Ishikawa (cell line): ENCODE results near the gene CEP120.

ENCODE experiments used
- CEBPB ChIP-seq: IDR thresholded peaks from 2 replicates; pipeline ENCODE4 v1.6.1; 2012
- CREB1 ChIP-seq: IDR thresholded peaks from 2 replicates; pipeline ENCODE4 v1.6.1; 2012; ENCODE audit warnings: low read depth
- EGR1 ChIP-seq: IDR thresholded peaks from 2 replicates; pipeline ENCODE4 v1.6.1; 2012
- EP300 ChIP-seq: IDR thresholded peaks from 2 replicates; pipeline ENCODE4 v1.6.1; 2012; ENCODE audit warnings: borderline replicate concordance
- FOXM1 ChIP-seq: IDR thresholded peaks from 2 replicates; pipeline ENCODE4 v1.6.1; 2012; ENCODE audit warnings: low read depth, borderline replicate concordance
- MAX ChIP-seq: IDR thresholded peaks from 2 replicates; pipeline ENCODE4 v1.6.1; 2012
- NFIC ChIP-seq: IDR thresholded peaks from 2 replicates; pipeline ENCODE4 v1.6.1; 2012
- RAD21 ChIP-seq: IDR thresholded peaks from 2 replicates; pipeline ENCODE4 v1.6.1; 2012; ENCODE audit warnings: low read depth
- REST ChIP-seq: IDR thresholded peaks from 2 replicates; pipeline ENCODE4 v1.6.1; 2012; ENCODE audit warnings: low read depth, mild to moderate bottlenecking
- TAF1 ChIP-seq: IDR thresholded peaks from 2 replicates; pipeline ENCODE4 v1.6.1; 2012; ENCODE audit warnings: low read depth, mild to moderate bottlenecking
- TCF12 ChIP-seq: IDR thresholded peaks from 2 replicates; pipeline ENCODE4 v1.6.1; 2012; ENCODE audit warnings: low read depth
- USF1 ChIP-seq: IDR thresholded peaks from 2 replicates; pipeline ENCODE4 v1.6.1; 2012
- YY1 ChIP-seq: IDR thresholded peaks from 2 replicates; pipeline ENCODE4 v1.6.1; 2012; ENCODE audit warnings: low read depth
- ZBTB7A ChIP-seq: IDR thresholded peaks from 2 replicates; pipeline ENCODE4 v1.6.1; 2012; ENCODE audit warnings: low read depth

- TF ChIP-seq CEBPB (no peak), EGR1 (no peak), TAF1 (no peak), MAX (no peak), ZBTB7A (no peak), REST (no peak), RAD21 (peak; percentile 36), TCF12 (no peak), EP300 (no peak), CREB1 (no peak), YY1 (no peak), FOXM1 (no peak), NFIC (no peak), USF1 (no peak)
Measured at GRCh38 chr5:123367739-123368138, 55.5 kb downstream of the CEP120 start.
